ENCODE measurements around the gene ARHGAP4. TPM values are rescaled to one million over a fixed set of nuclear protein-coding genes. Genes with fewer than 3 reads are reported as not detected.

The ARHGAP4 gene
- total RNA-seq, 1 experiment from 2014 or later = 67.4 TPM

GRCh38 chrX:153889123-153889522 lies 36.9 kb downstream of the ARHGAP4 start:
- no TSS peak for BruUV-seq (replicated peaks)
- ATAC-seq = no peak
- intact Hi-C loops (cut with micrococcal nuclease) = no loop called here

More at GRCh38 chrX:153889123-153889522, 36.9 kb downstream of the ARHGAP4 start:
- no peak for DNase-seq (ENCODE audit: low read depth, low spot score)
- no peak for TF ChIP-seq REST (IDR thresholded peaks at IDR 0.05; ENCODE audit: low read depth)
- TF ChIP-seq TCF7L2 (IDR thresholded peaks at IDR 0.05; ENCODE audit: borderline replicate concordance, extremely low read depth, insufficient read depth, insufficient read length) = no peak
- TF ChIP-seq EZH2 (IDR thresholded peaks at IDR 0.05) = no peak
- TF ChIP-seq SP1 (IDR thresholded peaks at IDR 0.05; ENCODE audit: low read depth) = no peak
- TF ChIP-seq CBX3 (IDR thresholded peaks at IDR 0.05; ENCODE audit: low read depth) = no peak
- TF ChIP-seq MAX (IDR thresholded peaks at IDR 0.05) = no peak
- no peak for TF ChIP-seq ZBTB33 (IDR thresholded peaks at IDR 0.05; ENCODE audit: extremely low read depth, insufficient replicate concordance, low read length)
- no peak for TF ChIP-seq SRF (IDR thresholded peaks at IDR 0.05; ENCODE audit: low read depth)
- TF ChIP-seq FOSL1 (IDR thresholded peaks at IDR 0.05; ENCODE audit: low read depth) = no peak
- TF ChIP-seq YY1 (IDR thresholded peaks at IDR 0.05; ENCODE audit: extremely low read depth, insufficient replicate concordance, low read depth, low read length) = no peak
- TF ChIP-seq ZNF274 (IDR thresholded peaks at IDR 0.05; ENCODE audit: low read depth, low read length) = no peak
- TF ChIP-seq ZFX (IDR thresholded peaks at IDR 0.05) = no peak
- TF ChIP-seq EGR1 (IDR thresholded peaks at IDR 0.05; ENCODE audit: low read depth) = no peak
- Histone ChIP-seq H3K36me3 (ENCODE audit: control insufficient read depth in 1 of 2, insufficient read depth in 2 of 2, low read length in 2 of 2) (no peaks in the 10 kb centered on the region), H3K9me3 (ENCODE audit: control insufficient read depth in 1 of 2, insufficient read depth in 1 of 2, low read depth in 1 of 2, low read length in 2 of 2) (no peaks in the 10 kb centered on the region), H3K27me3 (ENCODE audit: insufficient read depth, low read length) (no peaks in the 10 kb centered on the region), H3K27ac (ENCODE audit: low read depth, low read length) (no peak overlapping the region), H3K4me2 (ENCODE audit: low read length) (no peak overlapping the region), H3K4me3 (replicated peaks in 1 of 2; ENCODE audit: low read depth in 1 of 2, low read length in 2 of 2) (no peak overlapping the region), H3K9ac (ENCODE audit: low read length) (no peak overlapping the region), H3K4me1 (ENCODE audit: control insufficient read depth in 1 of 2, insufficient read depth in 2 of 2, low read length in 2 of 2) (peaks cover 9 to 17% of the 10 kb centered on the region in 2 experiments), H3K79me2 (ENCODE audit: insufficient read depth, low read length) (no peaks in the 10 kb centered on the region), H4K20me1 (ENCODE audit: insufficient read depth) (no peaks in the 10 kb centered on the region), H2AFZ (ENCODE audit: low read depth, low read length, poor library complexity, severe bottlenecking) (no peak overlapping the region), H3K9me2 (ENCODE audit: insufficient read depth) (no peaks in the 10 kb centered on the region)
- CTCF ChIA-PET = no interaction called here
- RAD21 ChIA-PET (ENCODE audit: low non-redundant PET in 1 of 2, low total read pairs in 2 of 2, uncharacterized antibody in 2 of 2, unreplicated experiment in 2 of 2) = no interaction called here
- POLR2A ChIA-PET = no interaction called here
